GM19324 (cell line): Measurements from ENCODE around the gene PRKAR1B.

Experiments
- ATAC-seq: cut with Tn5 transposase; IDR thresholded peaks from one replicate; pipeline ENCODE4 v1.9.1; 2021; ENCODE audit warnings: mild to moderate bottlenecking, moderate library complexity; ENCODE audit not compliant: unreplicated experiment, low FRiP score

PRKAR1B gene

DNA sequence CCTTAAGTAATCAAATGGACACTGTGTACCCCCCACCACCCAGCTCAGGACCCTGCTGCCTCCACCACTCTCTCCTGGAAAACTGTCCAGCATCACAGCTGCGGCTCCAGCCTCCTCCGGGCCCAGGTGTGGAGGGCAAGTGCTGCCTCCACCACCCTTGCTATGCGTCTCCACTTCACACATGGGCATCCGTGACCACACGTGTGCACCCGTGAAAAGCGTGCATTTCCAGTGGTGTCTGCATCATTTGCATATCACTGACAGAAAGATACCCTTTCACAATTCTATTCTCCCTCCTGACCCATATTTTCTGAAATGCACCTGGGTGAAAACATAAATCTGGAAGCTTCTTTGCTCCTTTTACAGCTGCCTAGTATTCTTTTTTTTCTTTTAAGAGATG is 117.7 kb downstream of the PRKAR1B start:
- ATAC-seq = no peak

DNA sequence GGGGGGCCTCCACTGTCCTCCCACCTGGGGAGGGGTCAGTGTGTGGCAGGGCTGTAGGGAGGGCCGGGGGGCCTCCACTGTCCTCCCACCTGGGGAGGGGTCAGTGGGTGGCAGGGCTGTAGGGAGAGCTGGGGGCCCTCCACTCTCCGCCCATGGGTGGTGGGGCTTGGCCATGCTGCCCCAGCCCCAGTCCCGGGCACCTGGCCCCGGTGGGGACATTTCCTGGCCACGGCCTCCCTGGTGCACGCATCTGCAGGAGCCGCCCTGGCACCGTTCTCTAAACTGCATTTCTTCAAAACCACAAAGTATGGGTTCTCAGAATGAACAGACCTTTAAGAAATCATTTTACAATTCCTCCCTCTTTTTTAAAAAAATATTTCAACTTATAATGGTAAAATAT is 118.1 kb downstream of the PRKAR1B start:
- no peak for ATAC-seq

DNA sequence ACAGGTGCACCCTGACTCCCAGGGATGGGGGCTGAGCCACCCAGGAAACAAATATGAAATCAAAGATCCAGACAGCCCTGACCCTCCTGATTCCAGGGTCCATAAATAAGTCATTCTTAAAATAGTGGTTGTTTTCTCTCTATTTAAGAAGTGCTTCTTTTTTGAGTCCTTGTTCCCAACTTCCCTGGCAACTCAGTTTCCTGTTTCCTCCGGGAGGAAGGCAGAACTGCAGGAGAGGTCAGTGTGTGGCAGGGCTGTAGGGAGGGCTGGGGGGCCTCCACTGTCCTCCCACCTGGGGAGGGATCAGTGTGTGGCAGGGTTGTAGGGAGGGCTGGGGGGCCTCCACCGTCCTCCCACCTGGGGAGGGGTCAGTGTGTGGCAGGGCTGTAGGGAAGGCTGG is 118.7 kb downstream of the PRKAR1B start:
- no peak for ATAC-seq

DNA sequence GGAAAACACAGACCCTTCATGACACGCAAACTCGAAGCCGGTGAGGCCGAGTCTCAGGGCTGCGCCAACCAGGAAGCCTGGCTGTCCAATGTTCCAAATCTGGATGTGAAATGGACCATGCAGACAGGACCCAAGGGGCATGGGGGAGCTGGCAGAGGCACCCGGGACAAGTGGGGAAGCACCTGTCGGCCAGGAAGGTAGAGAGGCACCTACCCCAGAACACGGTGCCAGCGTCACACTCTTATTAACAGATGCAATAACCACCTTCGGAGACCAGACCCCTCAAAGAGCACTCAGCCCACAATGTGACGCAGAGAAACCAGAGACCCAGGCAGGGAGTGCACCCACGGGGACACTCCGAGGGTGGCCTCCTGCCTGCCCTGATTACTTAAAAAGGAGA is 119.1 kb downstream of the PRKAR1B start:
- ATAC-seq = no peak

DNA sequence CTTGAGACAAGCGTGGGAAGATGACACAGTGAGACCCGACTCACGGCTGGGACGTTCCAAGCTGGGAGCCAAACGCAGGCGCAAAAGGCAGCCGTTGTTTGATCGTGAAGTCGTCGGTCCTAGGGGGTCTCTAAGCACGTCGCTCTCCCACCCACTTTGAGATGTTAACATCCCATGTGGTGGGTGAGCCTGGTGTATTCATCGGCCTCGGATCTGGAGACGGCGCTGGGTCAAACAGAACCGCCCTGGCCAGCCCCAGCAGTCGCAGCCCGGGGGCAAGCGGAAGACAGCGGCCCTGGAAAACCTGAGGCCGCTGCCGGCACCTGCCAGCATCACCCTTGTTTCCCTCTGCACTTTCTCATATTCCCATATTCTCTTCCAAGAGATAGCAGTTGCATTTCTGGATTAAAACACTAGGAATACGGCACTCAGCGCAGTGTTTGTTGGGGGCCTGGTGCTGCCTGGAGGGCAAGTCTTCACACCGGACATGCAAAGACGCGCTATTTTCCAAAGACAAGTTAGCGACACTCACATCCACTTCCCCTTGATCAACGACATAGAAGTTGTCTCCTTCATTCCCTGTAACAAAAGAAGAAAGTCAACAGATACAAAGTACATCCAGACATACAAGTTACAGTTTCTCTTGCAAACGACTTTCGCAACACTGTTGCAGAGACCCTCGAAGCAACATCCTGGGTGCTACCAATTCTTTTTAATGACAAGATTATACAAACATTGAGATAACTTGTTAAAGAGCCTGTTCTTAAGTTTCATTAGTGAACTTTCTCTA is 121.2 kb downstream of the PRKAR1B start:
- no peak for ATAC-seq

DNA sequence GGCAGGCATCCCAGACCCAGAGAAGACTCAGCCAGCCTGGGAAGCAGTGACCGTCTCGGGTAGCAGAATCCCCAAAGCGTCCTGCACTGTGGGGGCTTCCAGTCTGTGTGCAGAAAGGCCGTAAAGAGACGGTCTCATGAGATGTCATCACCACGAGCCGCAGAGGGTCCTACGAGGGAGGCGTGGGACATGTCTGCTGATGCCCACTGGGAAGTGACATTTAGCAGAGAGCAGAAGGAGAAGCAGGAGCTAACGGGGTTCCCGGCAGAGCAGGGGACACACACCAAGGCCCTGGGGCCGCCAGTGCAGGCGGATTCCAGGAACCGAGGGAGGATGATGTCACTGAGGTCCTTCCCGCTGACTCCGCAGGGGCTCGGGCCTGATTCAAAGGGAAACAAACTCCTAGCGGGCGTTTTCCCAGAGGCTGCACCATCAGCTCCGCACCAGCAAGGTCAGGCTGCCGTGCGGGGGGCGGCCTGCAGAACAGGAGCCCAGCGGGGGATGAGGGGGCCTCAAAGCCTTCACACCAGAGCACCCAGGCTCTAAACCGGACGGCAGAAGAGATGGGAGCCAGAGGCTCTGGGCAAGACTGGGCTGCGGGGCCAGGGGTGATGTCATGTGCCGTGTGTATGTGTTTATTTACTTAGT is 122.1 kb downstream of the PRKAR1B start:
- ATAC-seq = no peak

DNA sequence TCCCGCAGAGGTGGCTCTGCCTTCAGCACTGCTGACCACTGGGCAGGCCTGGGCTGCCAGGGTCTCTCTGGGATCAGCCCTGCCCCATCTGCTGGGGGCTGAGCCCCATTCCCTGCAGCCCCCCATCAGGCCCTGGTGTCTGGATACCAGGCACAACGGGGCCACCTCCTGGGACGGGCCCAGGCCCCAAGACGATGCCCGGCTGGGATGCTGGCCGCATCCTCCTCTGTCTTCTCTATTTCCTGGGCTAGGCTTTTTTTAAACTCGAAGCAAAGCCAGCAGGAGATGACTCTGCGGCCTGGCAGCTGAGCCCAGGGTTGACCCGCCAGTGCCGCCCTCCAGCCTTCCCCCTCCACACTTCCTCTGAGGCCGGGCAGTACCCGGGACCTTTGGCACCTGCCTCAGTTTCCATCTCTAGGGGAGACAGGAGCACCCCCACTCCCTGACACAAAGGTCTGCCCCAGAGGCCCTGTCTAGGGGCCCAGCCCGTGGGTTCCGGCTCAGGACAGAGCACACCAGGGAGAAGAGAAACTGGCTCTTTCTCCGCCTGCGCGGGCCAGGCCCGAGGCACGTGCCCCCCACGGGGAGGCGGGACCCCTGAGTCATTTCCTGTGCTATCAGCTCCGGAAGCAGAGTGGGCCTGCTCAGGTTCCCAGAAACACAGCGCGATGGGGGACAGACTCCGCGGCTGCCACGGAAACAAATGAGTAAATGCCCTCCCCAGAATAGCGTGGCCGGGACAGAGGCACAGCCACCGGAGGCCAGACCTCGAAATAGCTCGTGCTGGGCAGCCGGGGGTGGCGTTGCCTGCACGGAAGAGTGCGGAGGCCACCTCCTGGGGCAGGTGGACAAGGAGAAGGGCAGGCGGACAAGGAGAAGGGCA is 122.8 kb downstream of the PRKAR1B start:
- ATAC-seq = peak; percentile 47

DNA sequence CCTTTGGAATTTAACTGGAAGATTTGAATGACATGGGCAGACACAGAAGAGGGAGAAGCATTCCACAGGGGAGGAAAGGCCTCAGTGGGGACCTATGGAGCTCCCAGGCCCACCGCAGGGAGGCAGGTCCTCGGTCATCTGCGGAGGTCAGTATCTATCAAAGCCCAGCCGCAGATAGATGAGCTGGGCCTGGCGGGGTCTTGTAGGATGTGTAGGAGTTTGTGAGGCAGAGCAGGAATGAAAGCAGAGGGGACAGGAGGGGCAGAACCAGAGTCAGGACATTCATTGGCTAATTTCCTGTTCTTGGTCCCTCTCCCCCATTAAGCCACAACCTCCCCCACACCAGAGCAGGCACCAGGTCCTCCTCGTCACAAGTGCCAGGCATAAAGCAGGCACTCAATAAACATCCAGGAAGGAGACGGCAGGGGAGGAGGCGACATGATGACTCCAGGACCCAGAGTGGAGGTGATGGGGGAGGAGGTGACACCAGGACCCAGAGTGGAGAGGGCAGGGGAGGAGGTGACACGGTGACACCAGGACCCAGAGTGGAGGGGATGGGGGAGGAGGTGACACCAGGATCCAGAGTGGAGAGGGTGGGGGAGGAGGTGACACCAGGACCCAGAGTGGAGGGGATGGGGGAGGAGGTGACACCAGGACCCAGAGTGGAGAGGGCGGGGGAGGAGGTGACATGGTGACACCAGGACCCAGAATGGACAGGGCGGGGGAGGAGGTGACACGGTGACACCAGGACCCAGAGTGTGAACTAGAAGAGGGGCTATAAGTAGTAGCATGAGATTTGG is 123.7 kb downstream of the PRKAR1B start:
- ATAC-seq = no peak

DNA sequence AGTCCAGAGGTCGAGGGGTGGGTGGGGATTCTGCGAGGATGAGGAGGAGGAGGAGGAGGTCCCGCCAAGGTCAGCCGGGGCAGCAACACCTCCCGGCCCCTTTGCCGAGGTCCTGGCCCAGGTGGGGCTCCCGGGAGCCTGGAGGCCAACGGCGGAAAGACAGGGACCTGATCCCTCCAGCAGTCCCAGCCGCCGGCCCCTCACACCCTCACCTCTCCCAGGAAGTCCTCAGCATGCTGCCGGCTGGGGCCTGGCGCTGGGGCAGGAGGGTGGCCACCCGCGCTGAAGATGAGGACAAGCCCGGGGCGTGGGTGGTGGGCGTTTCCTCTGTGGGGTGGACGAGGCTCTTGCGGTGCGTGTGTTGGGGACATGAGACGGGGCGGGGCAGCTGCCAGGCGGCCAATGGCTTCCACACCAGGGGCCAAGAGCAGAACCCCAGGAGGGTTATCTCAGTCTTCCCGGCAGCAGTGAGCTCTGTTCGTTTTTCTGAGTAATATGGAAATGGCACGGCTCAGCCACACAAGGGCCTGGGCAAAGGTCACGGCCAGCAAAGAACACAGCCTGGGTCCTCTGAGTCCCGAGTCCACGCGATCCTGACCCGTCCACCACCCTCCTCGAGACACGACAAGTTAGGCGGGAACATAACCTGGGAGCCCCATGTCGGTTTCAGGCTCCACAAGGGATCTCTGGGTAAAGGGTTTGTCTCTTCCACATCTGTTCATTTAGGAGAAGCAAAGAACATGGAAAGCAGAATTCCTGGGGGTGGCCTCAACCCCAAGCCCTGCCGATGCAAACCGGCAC is 124.5 kb downstream of the PRKAR1B start:
- no peak for ATAC-seq

DNA sequence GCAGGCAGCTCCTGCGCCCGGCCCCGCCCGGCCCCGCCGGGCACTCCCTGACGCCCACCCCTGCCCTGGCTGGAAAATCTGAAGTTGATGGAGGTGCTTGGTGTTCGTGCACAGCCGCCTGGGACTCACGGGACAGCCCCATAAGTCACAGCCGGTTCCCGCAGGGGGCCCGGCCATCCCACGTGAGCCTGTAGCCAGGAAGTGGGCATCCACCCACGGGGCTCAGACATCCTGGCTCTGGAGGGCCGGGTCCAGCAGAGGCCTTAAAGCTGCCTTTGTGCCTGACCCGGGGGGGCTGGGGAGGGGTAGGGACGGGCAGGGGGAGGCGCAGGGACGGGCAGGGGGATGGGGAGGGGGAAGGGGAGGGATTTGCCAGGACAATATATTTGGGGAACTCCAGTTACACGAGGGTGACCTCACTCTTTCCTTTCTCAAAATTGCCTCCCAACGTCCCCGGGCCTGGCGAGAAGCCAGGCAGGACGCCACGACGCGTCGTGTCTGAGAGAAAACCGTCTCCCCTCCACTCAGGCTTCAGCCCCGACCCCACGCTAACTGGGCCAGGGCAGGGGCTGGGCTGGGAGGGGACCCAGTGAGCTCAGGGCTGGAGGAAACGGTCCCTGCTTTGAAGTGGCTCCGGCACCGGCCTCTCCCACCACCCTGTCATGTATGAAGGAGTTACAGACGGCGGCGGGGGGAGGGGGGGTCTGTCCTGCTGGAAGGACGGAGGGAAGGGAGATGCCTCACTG is 125.3 kb downstream of the PRKAR1B start:
- peak; percentile 41 for ATAC-seq

DNA sequence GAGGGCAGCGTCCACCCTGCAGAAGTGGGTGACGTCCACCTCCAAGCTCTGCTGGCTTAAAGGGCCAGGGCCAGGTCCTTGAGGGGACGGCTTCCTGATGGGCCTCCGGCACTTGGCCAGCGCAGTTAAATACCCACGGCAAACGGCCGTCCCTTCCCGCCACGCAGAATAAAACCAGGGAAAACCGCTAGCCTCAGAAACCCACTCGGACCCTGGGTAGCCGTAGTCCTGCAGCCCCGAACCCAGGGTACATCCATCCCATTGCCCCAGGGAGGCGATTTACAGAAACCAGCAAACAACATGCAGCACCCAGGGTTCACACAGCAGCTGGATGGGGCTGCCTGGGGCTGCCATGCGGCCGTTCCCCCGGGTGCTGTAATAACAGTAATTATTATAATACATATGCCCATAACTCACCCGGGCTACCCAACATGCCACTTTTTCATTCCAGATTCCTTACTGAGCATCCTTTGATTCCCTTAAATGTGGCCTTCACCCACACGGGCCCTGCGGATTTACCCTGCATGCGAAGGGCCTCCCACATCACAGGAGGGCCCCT is 126.0 kb downstream of the PRKAR1B start:
- no peak for ATAC-seq

DNA sequence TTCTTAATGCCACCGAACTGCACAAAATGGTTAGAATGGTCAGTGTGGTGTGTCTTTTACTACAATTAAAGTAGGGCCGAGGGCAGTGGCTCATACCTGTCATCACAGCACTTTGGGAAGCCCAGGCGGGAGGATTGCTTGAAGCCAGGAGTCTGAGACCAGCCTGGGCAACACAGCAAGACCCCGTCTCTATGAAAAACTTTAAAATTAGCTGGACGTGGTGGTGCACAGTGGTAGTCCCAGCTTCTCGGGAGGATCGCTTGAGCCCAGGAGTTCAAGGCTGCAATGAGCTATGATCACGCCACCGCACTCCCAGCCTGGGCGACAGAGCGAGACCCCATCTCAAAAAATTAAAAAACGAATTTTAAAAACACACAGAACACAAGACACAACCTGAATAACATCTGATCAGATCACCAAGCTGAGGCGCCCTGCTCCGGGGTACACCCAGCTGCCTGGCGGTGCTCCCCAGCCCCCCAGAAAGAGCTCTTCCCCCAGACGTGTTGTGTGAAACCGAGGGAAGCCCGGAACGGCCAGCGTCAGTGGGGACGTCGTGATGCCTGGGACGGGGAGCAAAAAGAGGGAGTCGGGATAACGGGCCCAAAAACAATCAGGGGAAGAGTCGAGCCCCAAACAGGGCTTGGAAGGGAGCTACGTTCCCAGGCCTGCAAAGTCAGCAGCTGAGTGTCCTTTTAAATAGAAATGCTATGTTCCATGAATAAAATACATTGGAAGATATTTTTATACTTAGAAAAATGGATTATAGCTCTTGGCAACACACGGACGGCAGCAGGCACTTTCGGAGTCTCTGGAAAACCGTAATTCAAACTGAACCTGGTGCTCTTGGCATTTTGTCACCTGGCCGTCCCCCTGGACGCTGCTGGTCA is 126.7 kb downstream of the PRKAR1B start:
- no peak for ATAC-seq

DNA sequence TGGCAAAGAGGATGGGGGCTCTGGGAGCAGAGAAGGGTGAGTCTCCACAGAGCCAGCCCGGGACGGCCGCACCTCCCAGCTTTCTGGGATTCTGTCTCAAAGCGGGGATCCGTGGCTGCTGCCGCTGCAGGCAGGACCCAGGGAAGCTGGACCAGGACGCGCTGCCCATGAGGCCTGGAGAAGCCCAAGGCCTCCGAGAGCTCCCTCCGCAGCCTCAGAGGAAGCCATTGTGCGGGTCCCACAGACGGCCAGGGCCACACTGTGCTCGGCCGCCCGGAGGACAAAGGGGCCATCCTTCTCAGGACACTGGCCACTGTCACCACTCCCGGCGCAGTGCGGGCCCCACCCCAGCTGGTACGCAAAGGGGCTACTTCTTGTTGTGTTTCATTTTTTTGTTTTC is 128.2 kb downstream of the PRKAR1B start:
- no peak for ATAC-seq

DNA sequence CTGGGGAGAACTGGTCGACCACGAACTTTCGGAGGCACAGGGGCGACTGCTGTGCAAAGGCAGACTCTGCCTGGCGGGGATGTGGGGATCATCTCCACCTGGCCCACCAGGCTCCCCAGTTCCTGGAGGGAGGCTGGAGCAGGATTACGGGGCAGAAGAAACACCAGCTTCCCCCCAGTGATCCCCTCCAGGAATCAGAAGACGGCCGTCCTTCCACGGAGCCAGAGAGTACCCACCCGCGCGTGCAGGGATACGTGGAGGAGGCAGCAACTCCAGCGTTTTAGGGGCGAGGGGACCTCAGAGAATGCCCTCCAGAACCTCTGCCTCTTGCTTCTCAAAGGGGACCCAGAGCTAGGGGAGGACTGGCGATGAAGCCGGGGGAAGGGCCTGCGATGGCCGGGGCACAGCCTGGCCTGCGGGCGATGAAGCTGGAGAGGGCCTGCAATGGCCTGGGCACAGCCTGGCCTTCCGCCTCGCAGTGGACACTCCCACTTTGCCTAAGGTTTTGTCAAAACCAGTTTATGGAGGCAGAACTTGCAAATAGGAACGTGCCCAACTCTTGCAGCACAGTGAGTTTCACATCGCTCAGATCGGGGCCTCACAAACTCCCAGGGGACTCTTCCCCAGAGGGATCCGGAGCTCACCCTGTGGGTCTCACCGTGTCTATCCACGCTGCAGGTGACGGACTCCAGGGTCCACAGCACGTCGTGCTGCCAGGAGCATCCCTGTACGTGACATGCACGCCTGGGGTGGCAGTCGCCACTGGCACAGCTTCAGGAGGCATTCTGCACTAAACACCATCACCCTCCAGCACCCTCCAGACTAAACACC is 129.5 kb downstream of the PRKAR1B start:
- no peak for ATAC-seq

DNA sequence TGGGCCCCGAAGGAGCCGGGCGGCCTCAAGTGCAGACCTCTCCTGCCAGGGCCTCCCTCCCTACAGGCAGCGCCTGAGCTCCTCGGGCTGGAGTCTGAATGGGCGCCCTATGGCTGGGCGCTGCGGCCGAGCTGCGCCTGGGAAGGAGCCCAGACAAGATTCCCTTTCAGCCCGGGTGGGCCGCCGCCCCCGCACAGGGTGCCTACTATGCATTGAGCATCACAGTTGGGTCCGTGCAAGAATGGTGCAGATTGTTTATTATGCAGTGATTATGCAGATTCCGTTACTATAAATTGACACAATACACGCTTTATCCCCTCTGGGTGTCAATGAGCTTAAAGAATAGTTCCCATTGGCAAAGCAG is 130.3 kb downstream of the PRKAR1B start:
- no peak for ATAC-seq

DNA sequence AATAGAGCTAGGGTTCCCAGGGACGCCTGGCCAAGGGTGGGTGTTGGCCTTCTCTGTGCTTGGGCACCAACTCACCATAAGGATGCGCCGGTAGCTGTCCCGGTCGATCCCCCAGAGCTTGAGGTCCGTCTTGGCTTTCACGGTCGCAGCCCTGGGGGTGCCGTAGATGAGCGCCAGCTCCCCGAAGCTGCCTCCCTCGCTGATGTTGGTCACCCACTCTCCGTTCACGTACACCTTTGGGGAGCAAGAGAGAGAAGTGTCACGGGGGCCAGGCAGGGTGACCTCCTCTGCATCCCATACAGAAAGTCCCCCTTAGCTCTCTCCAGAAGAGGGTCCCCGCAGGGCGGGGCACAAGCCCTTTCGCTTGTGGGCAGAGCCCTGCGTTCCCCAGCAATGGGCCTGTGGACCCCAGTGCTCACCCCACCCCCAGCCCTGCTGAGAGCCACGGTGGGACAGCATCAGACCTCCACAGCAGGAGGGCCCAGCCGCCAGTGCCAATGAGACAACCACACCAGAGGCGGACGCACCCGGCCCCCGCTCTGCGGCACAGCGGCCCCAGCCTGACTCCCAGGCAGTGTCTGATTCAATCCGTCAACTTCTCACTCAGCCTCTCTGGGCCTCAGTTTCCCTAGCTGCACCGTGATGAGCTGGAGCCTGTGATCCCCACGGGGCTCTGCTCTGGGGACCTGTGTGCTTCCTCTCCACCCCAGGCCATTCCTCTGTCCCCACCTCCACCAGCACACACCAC is 130.8 kb downstream of the PRKAR1B start:
- ATAC-seq = no peak
